Naive thymus-derived CD4-positive, alpha-beta T cell (primary cell): ENCODE results near the gene ATP8B1. TPM values are rescaled to one million over a fixed set of nuclear protein-coding genes. Genes with fewer than 3 reads are reported as not detected.

Source experiments
- ATAC-seq: fragments of 150-1000 bp; cut with Tn5 transposase; 2 replicates; pipeline ENCODE4 v1.10.0; 2021; ENCODE audit warnings: mild to moderate bottlenecking, moderate library complexity
- CTCF ChIA-PET: fragments of 350-600 bp; sonication (Branson Sonifier 250); formaldehyde crosslinking; loops from one replicate; lab custom pipeline; 2021; ENCODE audit warnings: antibody characterized with exemption; lab: Charles Lee
- POLR2A ChIA-PET: fragments of 350-600 bp; sonication (Branson Sonifier 250); formaldehyde crosslinking; loops from one replicate; lab custom pipeline; 2021; ENCODE audit warnings: antibody characterized with exemption, inconsistent platforms; lab: Charles Lee
- DNase-seq, 9 donors: peaks; one replicate each; pipeline versions ENCODE4 v3.0.0 to v3.0.0-alpha.2; 2020 to 2022; ENCODE audit warnings: mixed read lengths in 1 of 9
- H3K27ac ChIP-seq: one replicate; pipeline ENCODE4 v1.7.0; 2013; ENCODE audit warnings: mild to moderate bottlenecking, low read depth, low read length, moderate library complexity
- H3K27me3 ChIP-seq, 2 donors: one replicate each; pipeline ENCODE4 v1.7.0; 2013; ENCODE audit warnings: low read length in 2 of 2, mild to moderate bottlenecking in 2 of 2, moderate library complexity in 2 of 2; ENCODE audit not compliant: control insufficient read depth in 2 of 2, insufficient read depth in 2 of 2
- H3K36me3 ChIP-seq, 3 experiments: 1 replicate in 2 of 3; 2 replicates in 1 of 3; pipeline ENCODE4 v1.7.0; 2013; ENCODE audit warnings: low read length in 3 of 3, mild to moderate bottlenecking in 3 of 3, moderate library complexity in 1 of 3; ENCODE audit not compliant: insufficient read depth in 3 of 3, control insufficient read depth in 2 of 3
- H3K4me1 ChIP-seq, 2 donors: one replicate each; pipeline ENCODE4 v1.7.0; 2013; ENCODE audit warnings: low read length in 2 of 2, mild to moderate bottlenecking in 2 of 2, moderate library complexity in 1 of 2; ENCODE audit not compliant: control insufficient read depth in 2 of 2, insufficient read depth in 2 of 2
- H3K4me3 ChIP-seq: 2 replicates; pipeline ENCODE4 v1.7.0; 2013; ENCODE audit warnings: mild to moderate bottlenecking, low read length
- H3K9me3 ChIP-seq, 3 experiments: 1 replicate in 2 of 3; 2 replicates in 1 of 3; pipeline ENCODE4 v1.7.0; 2013; ENCODE audit warnings: low read length in 3 of 3; ENCODE audit not compliant: control insufficient read depth in 2 of 3
- H3K27ac Mint-ChIP-seq, 9 donors: one replicate each; pipeline ENCODE4 v1.8.0; 2020 to 2022; ENCODE audit warnings: mixed read lengths in 9 of 9, mild to moderate bottlenecking in 8 of 9, moderate library complexity in 5 of 9, inconsistent platforms in 2 of 9
- H3K27me3 Mint-ChIP-seq, 5 donors: one replicate each; pipeline ENCODE4 v1.8.0; 2021 to 2022; ENCODE audit warnings: mixed read lengths in 5 of 5, mild to moderate bottlenecking in 1 of 5
- H3K36me3 Mint-ChIP-seq, 5 donors: one replicate each; pipeline ENCODE4 v1.8.0; 2020 to 2022; ENCODE audit warnings: mixed read lengths in 5 of 5, mild to moderate bottlenecking in 3 of 5, inconsistent platforms in 1 of 5
- H3K4me1 Mint-ChIP-seq, 7 donors: one replicate each; pipeline ENCODE4 v1.8.0; 2020 to 2022; ENCODE audit warnings: mixed read lengths in 7 of 7, mild to moderate bottlenecking in 3 of 7, inconsistent platforms in 1 of 7
- H3K4me3 Mint-ChIP-seq, 10 donors: one replicate each; pipeline ENCODE4 v1.8.0; 2020 to 2022; ENCODE audit warnings: mild to moderate bottlenecking in 10 of 10, mixed read lengths in 10 of 10, moderate library complexity in 6 of 10, inconsistent platforms in 2 of 10
- H3K9me3 Mint-ChIP-seq, 11 donors: one replicate each; pipeline ENCODE4 v1.8.0; 2020 to 2022; ENCODE audit warnings: mixed read lengths in 11 of 11, mild to moderate bottlenecking in 4 of 11, inconsistent platforms in 1 of 11, moderate library complexity in 1 of 11
- intact Hi-C, 2 donors: fragments of 100-400 bp; cut with micrococcal nuclease; formaldehyde crosslinking; loops; one replicate each; pipeline ENCODE4 v1.15.1; 2023
- polyA plus RNA-seq, 2 donors: library from polyadenylated mRNA; unstranded; fragments of 300-500 nt; fragmentation: Illumina TruSeq; gene quantifications; one replicate each; pipeline ENCODE4 v1.2.3, GENCODE V29; 2021
- total RNA-seq, 6 experiments: library from RNA in 5 of 6; stranded (reverse) in 5 of 6; gene quantifications; 1 replicate in 5 of 6; 2 replicates in 1 of 6; pipeline ENCODE4 v1.2.3 and lab custom pipeline; 2021 to 2026

Gene ATP8B1
- total and polyA plus RNA-seq, 7 experiments from 2014 or later = not detected

DNA sequence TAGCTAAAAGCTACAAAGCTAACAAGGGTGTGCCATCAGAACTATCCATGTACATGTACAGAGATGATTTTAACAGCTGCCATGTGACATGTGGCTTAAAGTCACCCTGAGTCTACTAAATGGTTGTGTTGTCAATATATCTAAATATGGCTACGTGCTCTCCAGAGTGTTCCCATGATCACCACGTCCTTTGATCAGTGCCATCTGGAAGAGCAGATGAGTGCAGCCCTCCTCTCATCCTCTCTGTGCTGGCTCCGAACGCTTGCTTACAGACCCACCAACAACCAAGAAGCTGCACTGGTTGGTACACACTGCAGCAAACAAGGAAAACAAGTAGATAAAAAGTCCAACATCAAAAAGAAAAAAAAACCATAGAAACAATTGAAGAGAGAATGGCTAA lies 92.9 kb downstream of the ATP8B1 start:
- ChIA-PET POLR2A (no interaction called here), CTCF (no interaction called here)
- no peak overlapping the region for H3K27ac ChIP-seq
- ATAC-seq (no peak), DNase-seq (no peak)
- H3K9me3 ChIP-seq = peaks cover 0 to 16% (median 0%) of the 10 kb centered on the region in 3 experiments
- H3K27ac Mint-ChIP-seq = no peak overlapping the region
- intact Hi-C loops = no loop called here
- H3K36me3 ChIP-seq = no peaks in the 10 kb centered on the region
- no peak overlapping the region for H3K4me3 ChIP-seq
- H3K27me3 ChIP-seq = no peaks in the 10 kb centered on the region
- no peaks in the 10 kb centered on the region for H3K4me1 ChIP-seq
- no peak overlapping the region for H3K4me3 Mint-ChIP-seq
- H3K27me3 Mint-ChIP-seq = no peaks in the 10 kb centered on the region
- H3K36me3 Mint-ChIP-seq = peaks cover 0 to 34% (median 21%) of the 10 kb centered on the region in 5 donors
- H3K9me3 Mint-ChIP-seq = peaks cover 13 to 91% (median 33%) of the 10 kb centered on the region in 11 donors
- peaks cover 0 to 7% (median 0%) of the 10 kb centered on the region in 7 donors for H3K4me1 Mint-ChIP-seq

DNA sequence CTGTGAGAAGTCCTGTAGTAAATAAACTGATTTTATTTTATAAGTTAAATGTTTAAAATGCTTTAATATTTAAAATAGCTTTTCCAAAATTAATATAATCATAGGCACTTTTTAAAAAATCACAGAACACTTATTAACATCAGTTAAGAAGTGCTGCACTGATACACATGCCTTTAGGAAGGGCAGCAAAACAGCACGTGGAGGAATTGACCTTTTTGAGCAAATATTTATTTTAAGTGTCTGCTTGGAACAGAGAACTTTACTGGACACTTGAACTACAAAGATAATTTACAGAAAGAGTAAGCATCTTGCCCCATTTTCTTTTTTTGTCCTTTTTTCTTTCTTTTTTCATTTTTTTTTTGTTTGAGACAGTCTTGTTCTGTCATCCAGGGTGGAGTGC lies 93.8 kb downstream of the ATP8B1 start:
- Mint-ChIP-seq H3K4me3 (no peak overlapping the region), H3K27me3 (no peaks in the 10 kb centered on the region), H3K4me1 (peaks cover 0 to 7% (median 0%) of the 10 kb centered on the region in 7 donors), H3K36me3 (peaks cover 0 to 35% (median 26%) of the 10 kb centered on the region in 5 donors), H3K27ac (no peak overlapping the region), H3K9me3 (peaks cover 6 to 87% (median 29%) of the 10 kb centered on the region in 11 donors)
- no peak for ATAC-seq
- Histone ChIP-seq H3K4me1 (no peaks in the 10 kb centered on the region), H3K4me3 (no peak overlapping the region), H3K36me3 (no peaks in the 10 kb centered on the region), H3K27ac (no peak overlapping the region), H3K9me3 (peaks cover 0 to 14% (median 0%) of the 10 kb centered on the region in 3 experiments), H3K27me3 (no peaks in the 10 kb centered on the region)
- no peak for DNase-seq
- ChIA-PET CTCF (no interaction called here), POLR2A (no interaction called here)
- intact Hi-C loops = no loop called here

DNA sequence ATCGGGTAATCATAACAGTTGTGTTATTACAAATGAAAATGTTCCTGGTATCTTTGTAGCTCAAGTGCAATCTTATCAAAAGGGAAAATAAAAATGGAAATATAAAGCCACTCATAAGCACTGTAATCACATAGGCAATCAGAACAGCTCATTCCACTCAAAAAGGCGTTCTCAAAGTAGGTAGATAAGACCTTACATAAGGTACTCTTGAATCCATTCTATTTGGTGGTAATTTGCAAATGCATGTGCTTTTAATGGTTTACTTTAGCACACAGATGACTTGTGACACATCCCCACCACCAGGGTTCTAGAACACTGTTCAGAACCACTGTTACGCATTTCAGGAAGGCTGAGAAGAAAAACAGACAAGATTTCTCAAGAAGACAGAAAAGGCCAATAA lies 94.8 kb downstream of the ATP8B1 start:
- H3K27ac ChIP-seq = no peak overlapping the region
- ChIA-PET CTCF (no interaction called here), POLR2A (no interaction called here)
- H3K27me3 ChIP-seq = no peaks in the 10 kb centered on the region
- H3K4me1 Mint-ChIP-seq = peaks cover 0 to 7% (median 0%) of the 10 kb centered on the region in 7 donors
- no peak overlapping the region for H3K27ac Mint-ChIP-seq
- H3K27me3 Mint-ChIP-seq = no peaks in the 10 kb centered on the region
- H3K36me3 ChIP-seq = no peaks in the 10 kb centered on the region
- intact Hi-C loops = no loop called here
- H3K4me1 ChIP-seq = no peaks in the 10 kb centered on the region
- no peak for DNase-seq
- H3K9me3 ChIP-seq = peaks cover 0 to 8% (median 0%) of the 10 kb centered on the region in 3 experiments
- H3K9me3 Mint-ChIP-seq = peaks cover 6 to 84% (median 30%) of the 10 kb centered on the region in 11 donors
- no peak overlapping the region for H3K4me3 ChIP-seq
- H3K36me3 Mint-ChIP-seq = peaks cover 0 to 35% (median 29%) of the 10 kb centered on the region in 5 donors
- no peak for ATAC-seq
- no peak overlapping the region for H3K4me3 Mint-ChIP-seq

DNA sequence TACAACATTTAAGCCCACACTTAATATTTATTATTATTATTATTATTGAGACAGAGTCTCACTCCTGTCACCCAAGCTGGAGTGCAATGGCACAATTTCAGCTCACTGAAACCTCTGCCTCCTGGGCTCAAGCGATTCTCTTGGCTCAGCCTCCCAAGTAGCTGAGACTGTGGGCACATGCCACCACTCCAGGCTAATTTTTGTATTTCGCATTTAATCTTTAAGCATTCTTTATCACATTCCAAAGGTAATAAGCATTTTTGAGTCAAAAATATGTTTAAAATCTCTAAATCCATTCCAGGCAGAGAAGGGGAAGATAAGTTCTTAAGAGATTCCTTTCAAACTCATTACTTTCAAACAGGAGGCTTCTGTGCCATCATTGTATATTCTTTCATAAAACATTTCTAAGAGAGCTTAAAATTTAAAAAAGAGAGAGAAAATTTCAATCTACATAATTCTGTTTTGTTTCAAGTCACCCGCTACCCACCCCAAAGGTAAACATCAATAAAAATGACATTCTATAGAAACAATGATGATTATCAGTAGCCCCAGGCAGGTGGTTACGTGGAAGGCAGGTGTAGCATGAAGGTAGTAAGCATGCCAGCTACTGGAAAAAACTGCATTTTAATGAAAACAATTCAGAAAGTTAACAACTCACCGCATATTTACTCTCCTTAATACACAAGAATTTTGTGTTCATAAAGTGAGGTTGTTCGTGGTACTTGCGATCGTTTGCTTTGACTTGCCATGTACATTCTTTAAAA lies 97.1 kb downstream of the ATP8B1 start:
- intact Hi-C loops = no loop called here
- ChIA-PET CTCF (no interaction called here), POLR2A (no interaction called here)
- DNase-seq (no peak), ATAC-seq (no peak)
- Mint-ChIP-seq H3K27ac (no peak overlapping the region), H3K4me3 (no peak overlapping the region), H3K27me3 (no peaks in the 10 kb centered on the region), H3K9me3 (peaks cover 9 to 84% (median 31%) of the 10 kb centered on the region in 11 donors), H3K4me1 (peaks cover 0 to 5% (median 0%) of the 10 kb centered on the region in 7 donors), H3K36me3 (peaks cover 0 to 42% (median 38%) of the 10 kb centered on the region in 5 donors)
- H3K27me3 ChIP-seq = no peaks in the 10 kb centered on the region
- peaks cover 0 to 9% (median 0%) of the 10 kb centered on the region in 3 experiments for H3K9me3 ChIP-seq
- no peak overlapping the region for H3K27ac ChIP-seq
- no peaks in the 10 kb centered on the region for H3K36me3 ChIP-seq
- H3K4me1 ChIP-seq = no peaks in the 10 kb centered on the region
- no peak overlapping the region for H3K4me3 ChIP-seq

DNA sequence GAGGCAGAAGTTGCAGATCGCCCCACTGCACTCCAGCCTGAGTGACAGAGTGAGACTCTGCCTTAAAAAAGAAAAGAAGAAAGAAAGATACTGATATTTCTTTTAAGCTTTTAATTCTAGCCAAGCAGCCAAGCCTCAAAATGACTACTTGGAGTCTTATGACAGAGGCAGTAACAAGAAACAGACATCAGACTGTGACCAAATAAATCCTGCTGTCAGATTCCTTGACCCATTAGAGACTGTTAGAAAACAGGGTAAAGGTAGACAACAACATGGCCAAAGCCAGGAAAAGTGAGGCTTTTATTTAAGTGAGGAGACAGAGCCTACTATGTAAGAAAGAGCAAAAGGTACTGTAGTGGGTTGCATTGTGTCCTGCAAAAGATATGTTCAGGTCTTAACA lies 98.1 kb downstream of the ATP8B1 start:
- no peak overlapping the region for H3K4me3 Mint-ChIP-seq
- POLR2A ChIA-PET = no interaction called here
- peaks cover 0 to 5% (median 0%) of the 10 kb centered on the region in 7 donors for H3K4me1 Mint-ChIP-seq
- no peaks in the 10 kb centered on the region for H3K27me3 Mint-ChIP-seq
- CTCF ChIA-PET = no interaction called here
- Histone ChIP-seq H3K9me3 (peaks cover 0 to 9% (median 0%) of the 10 kb centered on the region in 3 experiments), H3K4me1 (no peaks in the 10 kb centered on the region), H3K36me3 (no peaks in the 10 kb centered on the region), H3K4me3 (no peak overlapping the region), H3K27ac (no peak overlapping the region), H3K27me3 (no peaks in the 10 kb centered on the region)
- H3K27ac Mint-ChIP-seq = no peak overlapping the region
- peaks cover 5 to 79% (median 22%) of the 10 kb centered on the region in 11 donors for H3K9me3 Mint-ChIP-seq
- no peak for ATAC-seq
- intact Hi-C loops = no loop called here
- no peak for DNase-seq
- peaks cover 0 to 42% (median 38%) of the 10 kb centered on the region in 5 donors for H3K36me3 Mint-ChIP-seq

DNA sequence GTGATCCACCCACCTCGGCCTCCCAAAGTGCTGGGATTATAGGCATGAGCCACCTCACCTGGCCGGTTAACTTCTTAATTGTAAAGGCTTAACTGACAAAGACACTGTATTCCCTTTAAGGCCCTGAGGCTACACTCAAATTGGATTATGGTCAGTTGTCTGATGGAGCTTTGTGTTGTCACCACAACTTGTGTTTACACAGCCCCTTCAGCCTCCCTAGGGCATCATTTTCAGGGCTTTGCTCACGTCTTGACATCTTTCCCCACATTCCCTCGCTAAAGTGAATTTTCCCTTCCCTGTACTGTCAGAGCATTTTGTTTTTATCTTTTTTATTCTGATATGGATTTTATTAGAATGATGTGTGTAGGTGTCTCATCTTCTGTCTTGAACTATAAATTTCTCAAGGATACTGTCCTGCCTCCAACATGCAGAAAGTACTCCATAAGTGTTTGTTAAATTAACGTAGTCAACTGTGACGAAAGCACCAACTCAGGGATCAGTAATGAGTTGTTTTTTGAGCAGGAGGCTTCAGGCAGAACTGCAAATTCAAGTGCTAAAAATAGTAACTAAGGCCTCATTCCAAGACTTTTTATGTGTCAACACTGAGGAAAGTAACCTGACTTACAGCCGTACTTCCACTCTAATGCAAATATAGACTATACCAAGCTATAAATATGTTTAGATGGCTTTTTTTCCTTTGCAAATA lies 104.4 kb downstream of the ATP8B1 start:
- POLR2A ChIA-PET = no interaction called here
- intact Hi-C loops = no loop called here
- Histone ChIP-seq H3K27me3 (no peaks in the 10 kb centered on the region), H3K4me3 (no peak overlapping the region), H3K27ac (no peak overlapping the region), H3K4me1 (no peaks in the 10 kb centered on the region), H3K9me3 (peaks cover 0 to 6% (median 0%) of the 10 kb centered on the region in 3 experiments), H3K36me3 (no peaks in the 10 kb centered on the region)
- Mint-ChIP-seq H3K36me3 (peaks cover 0 to 41% (median 30%) of the 10 kb centered on the region in 5 donors), H3K4me3 (no peak overlapping the region), H3K9me3 (peaks cover 0 to 56% (median 15%) of the 10 kb centered on the region in 11 donors), H3K27ac (no peak overlapping the region), H3K4me1 (peaks cover 0 to 5% (median 0%) of the 10 kb centered on the region in 7 donors), H3K27me3 (no peaks in the 10 kb centered on the region)
- CTCF ChIA-PET = no interaction called here
- ATAC-seq = no peak
- DNase-seq = no peak
